ENCODE results near the gene JCHAIN. TPM values are rescaled to one million over a fixed set of nuclear protein-coding genes. Genes with fewer than 3 reads are reported as not detected.
"Not testable (repeated sequence)": the region's sequence is repeated elsewhere in the genome, so short reads cannot be mapped to it uniquely, and the experiment has no call there.

JCHAIN gene
- total and polyA plus RNA-seq, 7 experiments from 2014 or later, result 0.81 to 223 (median 36.9) TPM; not detected in 3

- H3K27ac ChIP-seq (ENCODE audit: low read depth, low read length), result peak within 1 kb of the TSS; percentile 94
- no peaks in the 10 kb centered on the region for H3K27me3 Mint-ChIP-seq
- peaks cover 4 to 29% (median 21%) of the 10 kb centered on the region in 5 donors for H3K36me3 Mint-ChIP-seq
- ATAC-seq (peak; percentile 95), DNase-seq (peak; percentile 85 to 95 (median 92))
- H3K4me3 Mint-ChIP-seq, result peak within 1 kb of the TSS; percentile 93 to 99 (median 98)
- H3K4me1 ChIP-seq (ENCODE audit: control insufficient read depth in 2 of 2, insufficient read depth in 2 of 2, low read length in 2 of 2), result peaks cover 7 to 13% of the 10 kb centered on the region in 2 donors
- peak within 1 kb of the TSS; percentile 93 to 100 (median 99) for H3K27ac Mint-ChIP-seq
- peaks cover 12 to 48% (median 46%) of the 10 kb centered on the region in 7 donors for H3K4me1 Mint-ChIP-seq
- intact Hi-C loops (cut with micrococcal nuclease), result loop anchor here (1.0 to 5.0 kb wide), 11 partner anchors 16 to 926 kb away; partner anchors contain the start of genes DCK (in 2 of the 2), GRSF1 (in 2 of the 2), MOB1B (in 2 of the 2) and SULT1B1 (in 1 of the 2)
- ChIA-PET POLR2A (interaction anchor here (0.6 to 5.3 kb wide), 16 partner anchors 11 to 928 kb away, joined by 3 to 174 read pairs (median 5); partner anchors contain the start of genes DCK, GRSF1, MOB1B and RUFY3), CTCF (interaction anchor here (0.8 to 3.6 kb wide), 7 partner anchors 14 to 49 kb away, joined by 3 to 29 read pairs (median 4); no protein-coding TSS in a partner anchor)
- peak within 1 kb of the TSS; percentile 69 for H3K4me3 ChIP-seq (ENCODE audit: low read length)
- no peaks in the 10 kb centered on the region for H3K9me3 ChIP-seq (ENCODE audit: control insufficient read depth in 2 of 3, low read length in 3 of 3)
- H3K27me3 ChIP-seq (ENCODE audit: control insufficient read depth in 2 of 2, insufficient read depth in 2 of 2, low read length in 2 of 2), result no peaks in the 10 kb centered on the region
- H3K36me3 ChIP-seq (ENCODE audit: control insufficient read depth in 2 of 3, insufficient read depth in 3 of 3, low read length in 3 of 3), result peaks cover 0 to 4% (median 0%) of the 10 kb centered on the region in 3 experiments
- peaks cover 0 to 30% (median 5%) of the 10 kb centered on the region in 11 donors for H3K9me3 Mint-ChIP-seq
Observed at GRCh38 chr4:70687821-70688794, 21.8 kb upstream of the JCHAIN start, which contains the start of gene UTP3. UTP3 (plus strand) TSS chr4:70688532; CDS start chr4:70688678, 146 bp downstream.

- intact Hi-C loops (cut with micrococcal nuclease), result loop anchor here in 1 of 2 donors (5.0 kb wide), 1 partner anchor 925 kb away; the partner anchor contains the start of gene SULT1B1
- peak overlapping the region; percentile 94 for H3K27ac ChIP-seq (ENCODE audit: low read depth, low read length)
- Mint-ChIP-seq H3K9me3 (peaks cover 0 to 30% (median 5%) of the 10 kb centered on the region in 11 donors), H3K4me3 (peak overlapping the region; percentile 93 to 99 (median 98)), H3K27me3 (no peaks in the 10 kb centered on the region), H3K36me3 (peaks cover 4 to 29% (median 21%) of the 10 kb centered on the region in 5 donors), H3K27ac (peak overlapping the region; percentile 93 to 100 (median 99)), H3K4me1 (peaks cover 12 to 48% (median 46%) of the 10 kb centered on the region in 7 donors)
- H3K4me1 ChIP-seq (ENCODE audit: control insufficient read depth in 2 of 2, insufficient read depth in 2 of 2, low read length in 2 of 2), result peaks cover 7 to 13% of the 10 kb centered on the region in 2 donors
- POLR2A ChIA-PET, result interaction anchor here (0.8 to 5.3 kb wide), 10 partner anchors 10 to 306 kb away, joined by 3 to 174 read pairs (median 8); partner anchors contain the start of genes DCK, GRSF1 and RUFY3
- no peaks in the 10 kb centered on the region for H3K27me3 ChIP-seq (ENCODE audit: control insufficient read depth in 2 of 2, insufficient read depth in 2 of 2, low read length in 2 of 2)
- peak overlapping the region; percentile 69 for H3K4me3 ChIP-seq (ENCODE audit: low read length)
- peaks cover 0 to 4% (median 0%) of the 10 kb centered on the region in 3 experiments for H3K36me3 ChIP-seq (ENCODE audit: control insufficient read depth in 2 of 3, insufficient read depth in 3 of 3, low read length in 3 of 3)
- no peak for ATAC-seq
- peak in 2 of 9 donors; percentile 9 to 15 for DNase-seq
- H3K9me3 ChIP-seq (ENCODE audit: control insufficient read depth in 2 of 3, low read length in 3 of 3), result no peaks in the 10 kb centered on the region
- CTCF ChIA-PET, result interaction anchor here (1.4 to 3.6 kb wide), 3 partner anchors 17 to 48 kb away, joined by 3 to 29 read pairs (median 4); no protein-coding TSS in a partner anchor
Observed at GRCh38 chr4:70687392-70687791, 21.1 kb upstream of the JCHAIN start.

- ATAC-seq; H3K27ac ChIP-seq (ENCODE audit: low read depth, low read length); CTCF ChIA-PET; H3K36me3 Mint-ChIP-seq; H3K36me3 ChIP-seq (ENCODE audit: control insufficient read depth in 2 of 3, insufficient read depth in 3 of 3, low read length in 3 of 3); H3K9me3 ChIP-seq (ENCODE audit: control insufficient read depth in 2 of 3, low read length in 3 of 3); H3K27ac Mint-ChIP-seq; H3K4me3 Mint-ChIP-seq; intact Hi-C loops (cut with micrococcal nuclease); H3K4me1 ChIP-seq (ENCODE audit: control insufficient read depth in 2 of 2, insufficient read depth in 2 of 2, low read length in 2 of 2); H3K27me3 ChIP-seq (ENCODE audit: control insufficient read depth in 2 of 2, insufficient read depth in 2 of 2, low read length in 2 of 2); H3K27me3 Mint-ChIP-seq; H3K4me3 ChIP-seq (ENCODE audit: low read length); H3K9me3 Mint-ChIP-seq; DNase-seq: not testable (repeated sequence)
- peaks cover 1 to 16% (median 7%) of the 10 kb centered on the region in 7 donors for H3K4me1 Mint-ChIP-seq
- POLR2A ChIA-PET, result interaction anchor here (1.5 kb wide), 1 partner anchor 22 kb away, joined by 5 read pairs; no protein-coding TSS in a partner anchor
Observed at GRCh38 chr4:70682142-70682541, 15.8 kb upstream of the JCHAIN start.

GRCh38 chr4:70681704-70682103 lies 15.4 kb upstream of the JCHAIN start:
- Histone ChIP-seq H3K27ac (ENCODE audit: low read depth, low read length) (no peak overlapping the region), H3K9me3 (ENCODE audit: control insufficient read depth in 2 of 3, low read length in 3 of 3) (no peaks in the 10 kb centered on the region), H3K27me3 (ENCODE audit: control insufficient read depth in 2 of 2, insufficient read depth in 2 of 2, low read length in 2 of 2) (no peaks in the 10 kb centered on the region), H3K36me3 (ENCODE audit: control insufficient read depth in 2 of 3, insufficient read depth in 3 of 3, low read length in 3 of 3) (no peaks in the 10 kb centered on the region), H3K4me1 (ENCODE audit: control insufficient read depth in 2 of 2, insufficient read depth in 2 of 2, low read length in 2 of 2) (no peaks in the 10 kb centered on the region), H3K4me3 (ENCODE audit: low read length) (no peak overlapping the region)
- POLR2A ChIA-PET, result interaction anchor here (0.9 to 1.5 kb wide), 2 partner anchors 11 to 22 kb away, joined by 3 to 5 read pairs; no protein-coding TSS in a partner anchor
- H3K27ac Mint-ChIP-seq, result no peak overlapping the region
- ATAC-seq (no peak), DNase-seq (no peak)
- H3K27me3 Mint-ChIP-seq, result no peaks in the 10 kb centered on the region
- CTCF ChIA-PET, result interaction anchor here (0.6 kb wide), 1 partner anchor 49 kb away, joined by 5 read pairs; no protein-coding TSS in a partner anchor
- H3K36me3 Mint-ChIP-seq, result peaks cover 0 to 3% (median 0%) of the 10 kb centered on the region in 5 donors
- no peak overlapping the region for H3K4me3 Mint-ChIP-seq
- peaks cover 1 to 19% (median 9%) of the 10 kb centered on the region in 7 donors for H3K4me1 Mint-ChIP-seq
- peaks cover 0 to 3% (median 0%) of the 10 kb centered on the region in 11 donors for H3K9me3 Mint-ChIP-seq
- intact Hi-C loops (cut with micrococcal nuclease), result no loop called here

- Mint-ChIP-seq H3K36me3 (peaks cover 0 to 3% (median 0%) of the 10 kb centered on the region in 5 donors), H3K4me3 (no peak overlapping the region), H3K27ac (no peak overlapping the region), H3K27me3 (no peaks in the 10 kb centered on the region), H3K4me1 (peaks cover 3 to 23% (median 8%) of the 10 kb centered on the region in 7 donors), H3K9me3 (peaks cover 0 to 3% (median 0%) of the 10 kb centered on the region in 11 donors)
- Histone ChIP-seq H3K4me3 (ENCODE audit: low read length) (no peak overlapping the region), H3K27ac (ENCODE audit: low read depth, low read length) (no peak overlapping the region), H3K9me3 (ENCODE audit: control insufficient read depth in 2 of 3, low read length in 3 of 3) (no peaks in the 10 kb centered on the region), H3K27me3 (ENCODE audit: control insufficient read depth in 2 of 2, insufficient read depth in 2 of 2, low read length in 2 of 2) (no peaks in the 10 kb centered on the region), H3K36me3 (ENCODE audit: control insufficient read depth in 2 of 3, insufficient read depth in 3 of 3, low read length in 3 of 3) (no peaks in the 10 kb centered on the region), H3K4me1 (ENCODE audit: control insufficient read depth in 2 of 2, insufficient read depth in 2 of 2, low read length in 2 of 2) (no peaks in the 10 kb centered on the region)
- CTCF ChIA-PET, result interaction anchor here (0.6 kb wide), 2 partner anchors 50 to 921 kb away, joined by 3 to 5 read pairs; partner anchors contain the start of gene SULT1B1
- intact Hi-C loops (cut with micrococcal nuclease), result no loop called here
- DNase-seq (no peak), ATAC-seq (no peak)
- POLR2A ChIA-PET, result interaction anchor here (0.9 to 1.5 kb wide), 2 partner anchors 11 to 23 kb away, joined by 3 to 5 read pairs; no protein-coding TSS in a partner anchor
Observed at GRCh38 chr4:70680934-70681333, 14.6 kb upstream of the JCHAIN start.
